NCI-H82 treated with DMSO at 0.1 percent for 48 hours (cell line): ENCODE results near the gene APBA2.
"Not testable (repeated sequence)": the region's sequence is repeated elsewhere in the genome, so short reads cannot be mapped to it uniquely, and the experiment has no call there.

ENCODE experiments used
- DNase-seq: peaks from one replicate; lab custom pipeline; 2025; ENCODE audit not compliant: unreplicated experiment; lab: John Stamatoyannopoulos, UW

APBA2 gene

DNA sequence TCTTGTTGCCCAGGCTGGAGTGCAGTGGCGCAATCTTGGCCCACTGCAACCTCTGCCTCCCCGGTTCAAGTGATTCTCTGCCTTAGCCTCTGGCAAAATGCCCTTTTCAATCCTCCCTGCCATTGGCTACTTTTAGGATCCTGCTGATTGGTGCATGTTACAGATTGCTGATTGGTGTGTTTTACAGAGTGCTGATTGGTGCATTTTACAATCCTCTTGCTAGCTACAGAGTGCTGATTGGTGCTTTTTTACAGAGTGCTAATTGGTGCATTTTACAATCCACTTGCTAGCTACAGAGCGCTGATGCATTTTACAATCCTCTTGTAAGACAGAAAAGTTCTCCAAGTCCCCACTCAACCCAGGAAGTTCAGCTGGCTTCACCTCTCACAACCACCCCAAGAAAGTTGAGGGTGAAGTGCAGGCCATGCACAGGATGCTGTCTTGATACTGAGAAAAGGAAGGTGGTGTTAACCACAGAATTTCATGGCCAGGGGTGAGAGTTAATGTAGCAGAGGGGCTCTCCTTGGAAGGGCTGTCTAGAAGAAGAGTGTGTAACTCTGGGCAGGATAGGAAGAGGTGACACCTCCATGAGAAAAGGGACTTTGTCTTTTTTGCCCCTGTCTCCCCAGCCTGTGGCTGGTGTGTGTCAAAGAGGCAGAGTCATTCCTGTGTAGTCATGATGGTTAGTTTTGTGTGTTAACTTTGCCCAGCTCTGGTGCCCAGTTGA is 145.9 kb downstream of the APBA2 start:
- no peak for DNase-seq

DNA sequence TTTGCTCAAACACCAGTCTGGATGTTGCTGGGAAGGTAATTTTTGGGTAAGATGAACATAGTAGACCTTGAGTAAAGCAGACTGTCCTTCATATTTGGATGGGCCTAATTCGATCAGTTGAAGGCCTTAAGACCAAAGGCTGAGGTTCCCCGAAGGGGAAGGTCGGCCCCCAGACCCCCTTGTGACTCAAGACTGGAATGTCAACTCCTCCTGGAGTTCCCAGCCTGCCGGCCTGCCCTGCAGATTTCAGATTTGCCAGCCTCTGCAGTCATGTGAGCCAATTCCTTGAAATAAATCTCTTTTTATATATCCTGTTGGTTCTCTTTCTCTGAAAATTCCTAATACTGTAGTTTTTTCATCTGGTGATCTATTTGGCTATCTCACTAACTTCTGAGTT is 146.5 kb downstream of the APBA2 start:
- no peak for DNase-seq

DNA sequence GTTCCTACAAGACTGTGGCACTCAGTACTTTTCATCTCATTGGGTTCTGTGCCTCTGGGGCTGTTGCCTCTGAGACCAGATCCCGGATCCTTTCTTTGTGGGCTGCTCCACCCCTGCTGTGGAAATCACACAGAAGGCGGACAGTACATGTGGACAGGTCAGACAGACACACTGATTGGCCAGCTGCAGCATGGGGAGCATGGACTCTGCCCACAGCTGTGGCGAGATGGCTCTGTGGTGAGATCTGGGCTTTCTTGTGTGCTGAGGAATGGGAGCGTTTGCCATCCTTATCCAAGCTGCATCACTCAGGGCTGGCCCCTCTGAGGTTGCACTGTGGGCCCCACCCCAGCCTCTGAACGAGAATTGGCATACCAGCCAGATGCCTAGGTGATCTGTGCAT is 147.0 kb downstream of the APBA2 start:
- no peak for DNase-seq

DNA sequence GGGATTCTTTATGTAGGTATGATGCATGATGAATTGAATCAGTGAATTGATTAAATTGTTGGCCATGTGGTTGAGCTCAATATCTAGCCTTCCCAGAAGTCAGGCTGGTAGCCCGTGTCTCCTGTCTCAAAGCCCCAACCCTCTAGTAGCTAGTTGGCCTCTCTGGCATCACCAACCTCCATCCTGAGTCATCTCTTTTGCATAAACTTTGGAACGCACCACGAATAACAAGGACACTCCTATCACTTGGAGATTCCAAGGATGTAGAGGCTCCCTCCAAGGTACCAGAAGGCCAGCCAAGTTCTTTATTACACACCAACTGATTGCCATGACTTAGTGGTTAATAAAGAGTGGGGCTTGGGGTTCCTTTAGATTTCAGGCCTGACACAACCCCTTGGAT is 148.4 kb downstream of the APBA2 start:
- no peak for DNase-seq

DNA sequence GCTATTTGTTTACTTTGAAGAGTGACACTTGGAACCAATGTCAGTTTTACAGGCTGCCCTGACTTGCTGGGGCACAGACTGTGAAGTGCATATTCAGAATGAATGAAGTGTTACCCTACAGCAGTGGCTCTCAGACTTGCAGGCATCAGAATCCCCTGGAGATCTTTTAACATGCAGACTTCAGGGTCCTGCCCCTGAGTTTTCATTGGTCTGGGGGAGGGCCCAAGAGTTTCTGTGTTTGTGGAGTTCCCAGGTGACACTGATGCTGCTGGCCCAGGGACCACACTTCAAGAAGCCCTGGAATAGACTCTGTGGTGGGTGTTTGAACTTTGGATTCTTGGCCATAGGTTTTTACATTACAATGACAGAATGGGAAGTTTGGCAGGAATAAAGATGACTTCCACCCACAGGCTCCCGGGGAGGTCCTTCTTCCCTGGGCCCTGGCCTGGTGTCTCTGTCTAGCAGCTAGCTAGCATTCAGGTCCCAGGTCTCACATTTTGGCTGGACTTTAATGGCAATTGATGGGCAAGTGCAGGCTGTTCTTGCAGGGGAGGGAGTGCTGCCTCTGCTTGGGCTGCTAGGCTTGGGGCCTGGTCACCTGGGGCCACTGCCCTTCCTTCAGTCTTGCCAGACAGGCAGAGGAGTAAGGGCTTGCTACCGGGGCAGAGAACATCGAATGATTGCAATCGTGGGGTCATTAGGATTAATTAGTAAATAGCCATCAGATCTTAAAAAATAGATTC is 149.0 kb downstream of the APBA2 start:
- DNase-seq = no peak

DNA sequence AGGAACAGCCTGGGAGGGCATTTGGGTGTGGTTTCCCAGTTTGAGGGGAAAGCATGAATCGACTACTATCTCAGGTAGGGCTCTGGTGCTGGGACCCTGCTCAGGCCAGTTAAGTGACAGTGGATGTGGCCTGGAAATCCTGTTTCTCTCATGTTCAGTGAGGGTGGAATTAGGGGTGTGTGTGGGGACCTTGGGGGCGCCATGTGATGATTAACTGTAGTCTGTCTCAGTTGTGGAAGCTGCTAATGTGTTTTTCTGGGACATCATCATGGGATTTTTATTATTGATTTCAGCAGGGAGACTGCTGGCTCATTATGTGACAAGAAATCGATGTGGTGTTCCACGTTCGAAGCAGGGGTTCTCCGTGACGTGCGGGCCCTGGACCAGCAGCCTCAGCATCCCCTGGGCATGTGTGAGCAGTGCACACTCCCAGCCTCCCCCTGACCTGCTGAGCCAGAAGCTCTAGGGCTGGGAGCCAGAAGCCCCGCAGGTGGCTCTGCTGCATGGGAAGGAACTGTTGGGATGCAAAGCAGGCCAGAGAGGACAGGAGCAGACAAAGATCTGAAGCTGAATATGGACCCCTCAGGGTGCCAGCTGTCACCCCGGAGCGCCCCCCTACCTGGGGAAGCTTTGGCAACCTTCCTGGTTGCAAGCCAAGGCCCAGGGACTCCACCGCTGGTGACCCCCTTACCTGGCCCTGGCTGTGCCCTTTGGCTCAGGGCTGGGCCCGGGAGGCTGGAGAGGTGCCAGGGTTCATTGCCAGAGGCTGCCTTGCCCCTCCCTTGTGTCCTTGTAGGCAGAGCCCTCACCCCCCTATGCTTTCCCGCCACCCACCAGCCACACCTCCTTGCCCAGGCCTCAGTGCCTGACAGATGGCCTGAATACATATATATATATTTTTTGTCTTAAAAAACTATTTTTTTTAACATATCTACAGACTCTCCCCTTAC is 149.8 kb downstream of the APBA2 start:
- DNase-seq = no peak

DNA sequence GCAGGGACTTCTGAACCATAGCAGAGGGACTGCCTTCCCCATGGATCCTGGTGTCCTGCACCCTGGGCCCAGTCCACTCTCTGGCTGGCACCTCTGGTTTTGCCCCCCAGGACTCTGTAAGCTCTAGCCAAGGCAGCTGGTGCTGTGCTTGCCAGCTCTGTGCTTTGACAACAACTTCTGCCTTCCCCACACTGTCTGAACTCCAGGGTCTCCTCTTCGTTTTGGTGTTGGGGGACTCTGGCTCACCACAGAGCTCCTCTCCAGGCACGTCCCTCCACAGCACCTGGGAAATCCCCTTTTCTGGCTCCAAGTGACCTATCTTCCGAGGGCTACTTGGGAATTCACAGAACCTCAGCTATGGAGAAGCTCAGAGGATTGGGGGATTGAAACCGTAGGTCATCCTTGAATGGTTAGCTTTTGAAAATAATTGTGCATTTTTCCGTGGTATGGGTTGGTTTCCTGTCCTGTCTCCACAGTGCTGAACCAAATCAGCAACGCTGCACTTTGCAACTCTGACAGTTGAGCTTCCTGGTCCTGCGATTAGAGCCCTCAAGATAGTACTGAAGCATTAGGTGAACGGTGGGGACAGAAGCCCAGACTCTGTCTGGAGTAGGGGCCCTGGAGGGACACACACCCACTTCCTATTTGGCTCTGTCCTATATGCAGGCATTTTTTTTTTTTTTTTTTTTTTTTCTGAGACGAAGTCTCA is 152.4 kb downstream of the APBA2 start:
- DNase-seq = no peak

DNA sequence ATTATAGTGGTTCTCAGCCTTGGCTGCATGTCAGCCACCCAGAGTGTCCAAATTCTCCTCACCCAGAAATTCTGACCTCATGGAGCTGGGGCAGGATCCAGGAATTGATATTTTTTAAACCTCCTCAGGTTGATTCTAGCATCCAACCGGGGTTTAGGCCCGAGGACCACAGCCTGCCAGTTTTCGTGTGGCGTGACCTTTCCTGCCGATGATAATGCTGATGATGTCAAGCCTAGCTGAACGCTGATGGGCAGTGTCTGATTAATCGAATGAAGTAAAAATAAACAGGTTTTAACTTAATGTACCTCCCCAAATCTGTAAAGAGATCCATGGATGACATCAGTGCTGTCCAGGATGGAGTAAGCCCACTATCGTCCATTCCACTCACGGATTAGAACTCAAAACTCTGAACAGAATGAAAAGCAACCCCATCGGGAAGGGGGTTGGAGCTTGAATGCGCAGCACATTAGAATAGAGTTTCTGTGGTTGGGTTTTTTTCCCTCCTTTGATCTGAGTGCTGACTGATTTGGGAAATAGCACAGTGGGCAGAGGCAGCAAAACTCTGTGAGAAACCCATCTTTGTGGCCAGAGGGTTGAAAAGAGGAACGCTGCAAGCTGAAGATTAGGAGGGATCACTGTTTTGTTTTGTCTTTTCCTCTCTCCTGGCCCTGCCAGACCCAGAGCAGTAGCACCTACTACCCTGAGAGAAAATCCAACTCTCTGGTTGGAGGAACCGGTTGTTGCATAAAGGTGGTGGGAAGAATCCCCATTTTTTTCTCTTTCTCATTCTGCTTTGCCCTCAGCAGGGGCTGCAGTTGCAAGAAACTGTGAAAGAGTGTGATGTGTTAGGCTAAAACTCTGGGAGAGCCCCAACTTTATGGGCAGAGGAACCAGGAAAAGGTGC is 153.9 kb downstream of the APBA2 start:
- no peak for DNase-seq

DNA sequence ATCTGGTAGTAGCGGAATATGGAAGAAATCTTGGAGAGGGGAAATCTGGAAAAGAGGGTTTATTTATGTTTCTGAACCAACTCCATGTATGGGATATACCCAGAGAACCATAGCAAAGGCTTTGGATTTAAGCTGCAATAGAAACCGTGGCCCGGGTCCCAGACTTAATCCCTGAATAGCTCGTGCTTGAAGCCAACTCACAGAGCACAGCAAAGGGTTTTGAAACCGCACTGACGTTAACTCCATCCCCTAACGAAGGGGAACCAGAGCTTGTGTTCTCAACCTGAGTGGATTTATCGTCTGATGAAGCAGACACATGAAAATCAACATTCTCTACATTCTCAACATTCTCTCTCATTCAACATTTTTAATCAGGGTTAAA is 154.6 kb downstream of the APBA2 start:
- peak; percentile 18 for DNase-seq

DNA sequence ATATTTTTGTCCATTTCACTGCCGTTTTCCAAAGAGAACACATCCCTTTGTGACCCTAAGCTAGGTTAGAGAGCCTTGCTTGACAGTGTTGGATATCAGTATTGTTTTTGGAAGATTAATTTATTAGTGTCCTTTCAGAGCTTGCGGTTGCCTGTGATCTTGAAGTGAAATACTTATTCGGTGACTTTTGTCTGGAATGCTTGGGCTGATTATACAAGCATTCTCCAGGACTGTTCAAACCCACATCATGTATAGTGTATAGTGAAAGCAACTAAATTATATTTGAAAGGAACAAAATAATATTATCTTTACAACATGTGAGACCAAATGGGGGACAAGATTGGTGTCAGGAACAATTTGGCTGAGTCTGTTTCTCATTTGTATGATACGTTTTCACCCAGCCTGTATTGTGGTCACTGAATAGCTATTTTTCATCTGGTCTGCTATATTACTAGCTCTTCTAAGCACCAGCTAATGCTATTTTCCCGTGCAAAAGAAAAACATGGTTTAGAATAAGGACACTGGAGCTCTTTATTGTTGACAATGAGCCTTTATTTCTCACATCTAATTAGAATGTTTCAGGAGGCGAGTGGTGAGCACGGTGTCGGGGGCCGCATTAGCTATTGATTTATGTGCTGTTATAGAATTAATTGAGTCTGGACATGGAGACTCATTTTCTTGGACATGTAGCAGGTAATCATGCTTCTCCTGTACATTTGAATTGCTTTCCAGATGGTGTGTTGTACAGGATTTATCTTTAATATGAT is 158.1 kb downstream of the APBA2 start:
- DNase-seq = no peak

DNA sequence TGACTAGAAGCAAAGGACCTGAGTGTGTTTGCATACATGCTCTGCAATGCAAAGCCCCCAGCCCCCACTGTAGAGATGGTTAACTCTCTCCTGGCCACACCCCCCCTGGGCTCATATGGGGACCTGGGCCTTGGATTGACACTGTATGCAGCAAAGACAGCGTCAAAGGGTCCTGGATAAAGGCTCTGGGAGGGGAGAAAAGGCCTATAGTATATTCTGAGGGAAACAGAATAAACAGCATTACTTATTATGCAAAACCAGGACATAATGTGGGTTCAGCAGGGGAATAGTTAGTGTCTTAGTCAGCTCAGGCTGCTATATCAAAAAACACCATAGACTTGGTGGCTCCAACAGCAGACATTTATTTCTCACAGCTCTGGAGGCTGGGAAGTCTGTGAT is 158.7 kb downstream of the APBA2 start:
- DNase-seq = peak; percentile 49

DNA sequence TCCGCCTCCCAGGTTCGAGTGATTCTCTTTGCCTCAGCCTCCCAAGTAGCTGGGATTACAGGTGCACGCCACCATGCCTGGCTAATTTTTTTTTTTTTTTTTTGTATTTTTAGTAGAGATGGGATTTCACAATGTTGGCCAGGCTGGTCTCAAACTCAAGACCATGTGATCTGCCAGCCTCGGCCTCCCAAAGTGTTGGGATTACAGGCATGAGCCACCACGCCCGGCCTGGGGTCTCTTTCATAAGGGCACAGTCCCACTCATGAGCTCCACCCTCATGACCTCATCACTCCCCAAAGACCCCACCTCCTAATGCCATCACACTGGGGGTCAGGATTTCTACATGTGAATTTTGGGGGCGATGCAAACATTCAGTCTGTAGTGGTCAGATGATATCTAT is 159.4 kb downstream of the APBA2 start:
- not testable (repeated sequence) for DNase-seq

DNA sequence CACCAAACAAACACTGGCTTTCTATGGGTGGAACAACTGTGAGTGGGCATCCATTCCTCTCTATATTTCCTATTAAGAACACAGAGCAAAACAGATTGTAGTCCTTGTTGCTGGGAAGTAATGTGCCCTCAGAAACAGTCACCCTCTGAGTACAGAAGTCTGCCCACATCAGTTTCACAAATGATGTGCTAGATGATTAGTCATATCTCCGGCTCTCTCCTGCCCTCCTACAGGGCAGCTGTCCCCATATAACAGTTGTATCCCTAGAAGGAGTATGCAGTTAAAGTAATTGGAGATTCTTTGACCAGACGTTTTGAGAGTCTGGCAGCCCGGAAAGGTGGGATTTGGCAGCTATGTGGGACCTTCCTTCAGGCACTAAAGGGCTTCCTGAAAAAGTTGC is 159.9 kb downstream of the APBA2 start:
- DNase-seq = no peak

DNA sequence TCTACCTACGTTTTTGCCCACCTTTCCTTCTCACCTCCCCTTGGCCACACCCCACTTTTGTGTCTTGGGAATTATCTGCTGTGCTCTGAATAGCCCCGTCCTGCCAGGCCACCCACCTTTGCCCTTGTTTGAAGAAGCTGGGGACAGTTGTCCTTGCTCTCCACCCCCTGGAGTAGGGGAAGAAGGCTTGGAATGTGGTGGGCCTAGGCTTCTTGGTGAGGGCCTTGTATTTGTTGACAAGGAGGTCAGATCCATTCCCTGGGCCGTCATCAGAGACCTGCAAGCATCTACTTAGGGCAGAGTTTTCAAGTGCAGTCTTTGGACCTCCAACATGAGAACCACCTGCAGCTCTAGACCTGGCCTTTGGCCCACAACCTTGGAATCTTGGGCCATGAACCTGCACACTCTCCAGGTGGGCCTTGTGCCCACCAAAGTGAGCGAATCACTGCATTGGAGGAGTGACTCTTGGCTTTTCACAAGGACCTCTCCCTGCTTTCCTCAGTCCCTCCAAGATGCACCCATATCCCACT is 160.6 kb downstream of the APBA2 start:
- no peak for DNase-seq

DNA sequence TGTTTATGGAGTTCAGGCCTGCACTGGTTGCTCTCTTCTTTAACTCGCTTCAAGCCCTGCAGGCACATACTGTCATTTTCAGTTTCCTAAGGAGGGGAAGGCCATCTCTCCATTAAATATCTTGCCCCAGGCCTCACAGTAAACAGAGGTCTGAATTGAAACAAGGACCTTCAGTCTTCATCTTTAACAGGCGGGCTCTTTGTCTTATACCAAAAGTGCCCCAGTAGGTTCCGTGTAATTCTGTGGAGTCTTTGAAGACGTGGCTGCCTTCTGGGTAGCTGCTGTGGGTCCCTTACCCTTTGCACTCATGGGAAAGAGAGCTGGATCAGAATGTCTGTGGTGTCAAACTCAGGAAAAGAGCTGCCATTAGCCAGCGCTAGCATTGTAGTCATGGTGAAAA is 161.2 kb downstream of the APBA2 start:
- no peak for DNase-seq

DNA sequence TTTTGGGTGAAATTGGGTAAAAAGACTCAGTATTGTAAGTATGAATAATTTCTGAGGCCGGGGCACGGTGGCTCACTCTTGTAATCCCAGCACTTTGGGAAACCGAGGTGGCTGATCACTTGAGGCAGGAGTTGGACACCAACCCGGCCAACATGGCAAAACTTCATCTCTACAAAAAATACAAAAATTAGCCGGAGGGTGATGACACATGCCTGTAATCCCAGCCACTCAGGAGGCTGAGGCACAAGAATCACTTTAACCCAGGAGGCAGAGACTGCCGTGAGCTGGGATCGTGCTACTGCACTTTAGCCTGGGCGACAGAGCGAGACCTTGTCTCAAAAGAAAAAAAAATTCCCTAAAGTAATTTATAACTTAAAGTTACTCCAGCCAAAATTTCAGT is 162.2 kb downstream of the APBA2 start:
- no peak for DNase-seq

DNA sequence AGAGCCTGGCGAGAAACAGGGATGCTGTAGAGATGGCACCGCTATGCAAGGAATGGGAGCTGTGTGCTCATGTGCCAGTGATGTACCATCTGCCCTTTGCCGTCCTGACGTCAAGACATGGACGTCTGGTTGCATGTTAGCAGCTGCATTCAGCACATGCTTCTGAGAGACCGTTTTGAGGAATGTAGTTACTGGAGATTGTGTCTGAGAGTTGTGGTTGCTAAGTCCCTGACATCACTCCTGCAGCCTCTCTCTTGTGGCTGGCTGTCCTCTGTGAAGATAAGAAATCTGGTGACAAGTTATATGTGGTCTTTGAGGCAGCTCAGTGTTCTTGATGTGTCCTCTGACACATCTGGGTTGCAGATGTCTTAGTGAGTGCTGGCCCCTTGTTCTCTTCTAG is 165.1 kb downstream of the APBA2 start:
- no peak for DNase-seq

DNA sequence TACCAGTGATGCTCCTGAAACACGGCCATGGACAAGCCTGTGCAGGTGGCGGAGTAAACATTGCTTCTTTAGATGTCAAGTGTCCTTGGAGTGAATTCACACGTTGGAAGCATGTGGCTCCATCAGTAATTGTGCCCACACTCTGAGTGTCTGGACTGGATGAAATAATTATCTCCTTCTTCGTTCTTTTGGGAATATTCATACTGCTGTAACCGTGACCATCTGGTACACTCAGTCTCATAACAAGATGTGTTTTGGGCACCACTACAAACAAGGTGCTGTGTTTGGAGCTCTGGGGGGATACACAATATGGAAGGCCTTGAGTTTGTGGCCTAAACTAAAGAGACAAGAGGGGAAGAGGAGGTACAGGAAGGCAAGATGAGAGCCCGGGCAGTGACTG is 165.6 kb downstream of the APBA2 start:
- no peak for DNase-seq

DNA sequence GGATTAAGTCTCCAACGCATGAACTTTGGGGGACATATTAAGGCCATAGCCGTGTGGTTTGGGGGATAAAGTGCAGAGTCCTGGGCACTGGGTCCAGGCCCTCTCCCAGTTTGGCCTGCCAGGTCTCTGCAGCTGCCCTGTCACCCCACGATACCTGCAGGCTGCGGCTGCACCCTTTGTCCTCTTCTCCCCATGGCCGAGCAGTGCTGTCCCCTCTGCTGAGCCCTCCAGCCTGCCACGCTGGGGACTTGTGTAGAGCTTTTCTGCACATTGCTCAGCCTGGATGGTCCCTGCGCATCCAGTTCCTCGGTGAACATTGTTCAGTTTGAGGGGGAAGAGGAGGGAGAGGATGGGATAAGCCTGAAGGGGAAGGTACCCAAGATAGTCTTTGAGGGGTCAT is 167.2 kb downstream of the APBA2 start:
- DNase-seq = no peak
